Raji (cell line): ENCODE results near the gene TGFBI.

Experiments used
- POLR2A ChIP-seq: IDR thresholded peaks from 2 replicates; pipeline ENCODE4 v1.6.1; 2011; ENCODE audit warnings: low read depth, low read length, control low read depth; ENCODE audit not compliant: insufficient read depth

Gene TGFBI

GRCh38 chr5:136062366-136063274, 33.8 kb downstream of the TGFBI start:
- no peak for TF ChIP-seq POLR2A

GRCh38 chr5:136063778-136064465, 35.1 kb downstream of the TGFBI start:
- TF ChIP-seq POLR2A: no peak

- no peak for TF ChIP-seq POLR2A
These were observed 35.7 kb downstream of the TGFBI start for GRCh38 chr5:136064510-136064909.

- TF ChIP-seq POLR2A: no peak
These were observed 36.8 kb downstream of the TGFBI start for GRCh38 chr5:136065588-136065987.

GRCh38 chr5:136066661-136067271, 38.0 kb downstream of the TGFBI start:
- no peak for TF ChIP-seq POLR2A

GRCh38 chr5:136067422-136067821, 38.6 kb downstream of the TGFBI start:
- TF ChIP-seq POLR2A: no peak

GRCh38 chr5:136070486-136071285, 41.9 kb downstream of the TGFBI start:
- TF ChIP-seq POLR2A: no peak

GRCh38 chr5:136073714-136074529, 45.1 kb downstream of the TGFBI start:
- no peak for TF ChIP-seq POLR2A

- no peak for TF ChIP-seq POLR2A
These were observed 46.7 kb downstream of the TGFBI start for GRCh38 chr5:136075466-136075891.

GRCh38 chr5:136076067-136076466, 47.3 kb downstream of the TGFBI start:
- TF ChIP-seq POLR2A: no peak

GRCh38 chr5:136076881-136077445, 48.2 kb downstream of the TGFBI start:
- TF ChIP-seq POLR2A: no peak

- no peak for TF ChIP-seq POLR2A
These were observed 50.6 kb downstream of the TGFBI start for GRCh38 chr5:136079195-136079985.

- TF ChIP-seq POLR2A: no peak
These were observed 51.3 kb downstream of the TGFBI start for GRCh38 chr5:136080113-136080482.
